GM12873 (cell line): Measurements from ENCODE around the gene FOS.
A peak's percentile ranks its signal among the peaks of the same experiment; 100 is the strongest.

ENCODE experiments used
- CTCF ChIP-seq: IDR thresholded peaks from 2 replicates; pipeline ENCODE4 v1.5.1; 2012; ENCODE audit warnings: low read depth, mild to moderate bottlenecking, moderate library complexity, low read length, control low read depth; ENCODE audit not compliant: insufficient read depth; ENCODE audit errors: missing control alignments

Gene FOS

GRCh38 chr14:75278422-75279152, at the start of gene FOS:
Gene FOS (plus strand): TSS chr14:75278828. CDS start chr14:75278983, 155 bp downstream.
- TF ChIP-seq CTCF: no peak

- TF ChIP-seq CTCF: no peak
These were observed 48.9 kb upstream of the FOS start for GRCh38 chr14:75229661-75230139.

- TF ChIP-seq CTCF: peak; percentile 29
These were observed 48.4 kb upstream of the FOS start for GRCh38 chr14:75230140-75230792.

- TF ChIP-seq CTCF: no peak
These were observed 47.3 kb upstream of the FOS start for GRCh38 chr14:75231320-75231719.

- TF ChIP-seq CTCF: no peak
These were observed 46.4 kb upstream of the FOS start for GRCh38 chr14:75232191-75232590.

- no peak for TF ChIP-seq CTCF
These were observed 46.0 kb upstream of the FOS start for GRCh38 chr14:75232597-75232996.
